Measurements from ENCODE around the gene NALF2. TPM values are rescaled to one million over a fixed set of nuclear protein-coding genes. Genes with fewer than 3 reads are reported as not detected.

Gene NALF2
- total RNA-seq, 1 donor from 2014 or later: 1.2 TPM

- Mint-ChIP-seq H3K4me3 (no peak overlapping the region), H3K27ac (no peak overlapping the region), H3K27me3 (ENCODE audit: insufficient read depth) (peaks cover 13% of the 10 kb centered on the region), H3K36me3 (ENCODE audit: low read depth) (no peaks in the 10 kb centered on the region), H3K9me3 (no peaks in the 10 kb centered on the region), H3K4me1 (ENCODE audit: low read depth) (no peaks in the 10 kb centered on the region)
- DNase-seq (ENCODE audit: low spot score): no peak
- intact Hi-C loops (cut with micrococcal nuclease): no loop called here
Measured at GRCh38 chrX:69506617-69507499, 2.7 kb downstream of the NALF2 start.

GRCh38 chrX:69507500-69507789 is 3.3 kb downstream of the NALF2 start:
- Mint-ChIP-seq H3K4me1 (ENCODE audit: low read depth) (no peaks in the 10 kb centered on the region), H3K27ac (no peak overlapping the region), H3K9me3 (no peaks in the 10 kb centered on the region), H3K36me3 (ENCODE audit: low read depth) (no peaks in the 10 kb centered on the region), H3K27me3 (ENCODE audit: insufficient read depth) (peaks cover 13% of the 10 kb centered on the region), H3K4me3 (no peak overlapping the region)
- DNase-seq (ENCODE audit: low spot score): no peak
- intact Hi-C loops (cut with micrococcal nuclease): no loop called here

GRCh38 chrX:69508610-69509009 is 4.5 kb downstream of the NALF2 start:
- DNase-seq (ENCODE audit: low spot score): no peak
- H3K4me1 Mint-ChIP-seq (ENCODE audit: low read depth): no peaks in the 10 kb centered on the region
- H3K27ac Mint-ChIP-seq: no peak overlapping the region
- H3K27me3 Mint-ChIP-seq (ENCODE audit: insufficient read depth): peaks cover 13% of the 10 kb centered on the region
- H3K4me3 Mint-ChIP-seq: no peak overlapping the region
- intact Hi-C loops (cut with micrococcal nuclease): no loop called here
- no peaks in the 10 kb centered on the region for H3K9me3 Mint-ChIP-seq
- H3K36me3 Mint-ChIP-seq (ENCODE audit: low read depth): no peaks in the 10 kb centered on the region

GRCh38 chrX:69510137-69510715 is 6.1 kb downstream of the NALF2 start:
- H3K27me3 Mint-ChIP-seq (ENCODE audit: insufficient read depth): peaks cover 13% of the 10 kb centered on the region
- no peaks in the 10 kb centered on the region for H3K36me3 Mint-ChIP-seq (ENCODE audit: low read depth)
- no peak overlapping the region for H3K27ac Mint-ChIP-seq
- no peaks in the 10 kb centered on the region for H3K4me1 Mint-ChIP-seq (ENCODE audit: low read depth)
- intact Hi-C loops (cut with micrococcal nuclease): no loop called here
- H3K9me3 Mint-ChIP-seq: no peaks in the 10 kb centered on the region
- no peak for DNase-seq (ENCODE audit: low spot score)
- no peak overlapping the region for H3K4me3 Mint-ChIP-seq

GRCh38 chrX:69510914-69511513 is 6.9 kb downstream of the NALF2 start:
- Mint-ChIP-seq H3K4me3 (no peak overlapping the region), H3K27ac (no peak overlapping the region), H3K9me3 (no peaks in the 10 kb centered on the region), H3K4me1 (ENCODE audit: low read depth) (no peaks in the 10 kb centered on the region), H3K36me3 (ENCODE audit: low read depth) (no peaks in the 10 kb centered on the region), H3K27me3 (ENCODE audit: insufficient read depth) (peaks cover 10% of the 10 kb centered on the region)
- intact Hi-C loops (cut with micrococcal nuclease): no loop called here
- no peak for DNase-seq (ENCODE audit: low spot score)

- Mint-ChIP-seq H3K36me3 (ENCODE audit: low read depth) (no peaks in the 10 kb centered on the region), H3K27me3 (ENCODE audit: insufficient read depth) (peaks cover 5% of the 10 kb centered on the region), H3K9me3 (no peaks in the 10 kb centered on the region), H3K4me1 (ENCODE audit: low read depth) (no peaks in the 10 kb centered on the region), H3K27ac (no peak overlapping the region), H3K4me3 (no peak overlapping the region)
- no peak for DNase-seq (ENCODE audit: low spot score)
- intact Hi-C loops (cut with micrococcal nuclease): no loop called here
Measured at GRCh38 chrX:69522052-69522451, 17.9 kb downstream of the NALF2 start.

- Mint-ChIP-seq H3K27me3 (ENCODE audit: insufficient read depth) (peaks cover 5% of the 10 kb centered on the region), H3K27ac (no peak overlapping the region), H3K36me3 (ENCODE audit: low read depth) (no peaks in the 10 kb centered on the region), H3K4me3 (no peak overlapping the region), H3K9me3 (no peaks in the 10 kb centered on the region), H3K4me1 (ENCODE audit: low read depth) (no peaks in the 10 kb centered on the region)
- intact Hi-C loops (cut with micrococcal nuclease): no loop called here
- no peak for DNase-seq (ENCODE audit: low spot score)
Measured at GRCh38 chrX:69523314-69523713, 19.2 kb downstream of the NALF2 start.

- intact Hi-C loops (cut with micrococcal nuclease): no loop called here
- peaks cover 3% of the 10 kb centered on the region for H3K27me3 Mint-ChIP-seq (ENCODE audit: insufficient read depth)
- H3K36me3 Mint-ChIP-seq (ENCODE audit: low read depth): no peaks in the 10 kb centered on the region
- no peak overlapping the region for H3K27ac Mint-ChIP-seq
- H3K4me1 Mint-ChIP-seq (ENCODE audit: low read depth): no peaks in the 10 kb centered on the region
- H3K4me3 Mint-ChIP-seq: no peak overlapping the region
- no peaks in the 10 kb centered on the region for H3K9me3 Mint-ChIP-seq
- no peak for DNase-seq (ENCODE audit: low spot score)
Measured at GRCh38 chrX:69524781-69525363, 20.7 kb downstream of the NALF2 start.

- Mint-ChIP-seq H3K4me1 (ENCODE audit: low read depth) (no peaks in the 10 kb centered on the region), H3K36me3 (ENCODE audit: low read depth) (no peaks in the 10 kb centered on the region), H3K27me3 (ENCODE audit: insufficient read depth) (no peaks in the 10 kb centered on the region), H3K27ac (no peak overlapping the region), H3K9me3 (no peaks in the 10 kb centered on the region), H3K4me3 (no peak overlapping the region)
- DNase-seq (ENCODE audit: low spot score): no peak
- intact Hi-C loops (cut with micrococcal nuclease): no loop called here
Measured at GRCh38 chrX:69530306-69530705, 26.2 kb downstream of the NALF2 start.

GRCh38 chrX:69531031-69531755 is 27.1 kb downstream of the NALF2 start:
- H3K27me3 Mint-ChIP-seq (ENCODE audit: insufficient read depth): no peaks in the 10 kb centered on the region
- intact Hi-C loops (cut with micrococcal nuclease): no loop called here
- H3K27ac Mint-ChIP-seq: no peak overlapping the region
- H3K4me3 Mint-ChIP-seq: no peak overlapping the region
- DNase-seq (ENCODE audit: low spot score): no peak
- H3K36me3 Mint-ChIP-seq (ENCODE audit: low read depth): no peaks in the 10 kb centered on the region
- no peaks in the 10 kb centered on the region for H3K4me1 Mint-ChIP-seq (ENCODE audit: low read depth)
- H3K9me3 Mint-ChIP-seq: no peaks in the 10 kb centered on the region

GRCh38 chrX:69535661-69536060 is 31.5 kb downstream of the NALF2 start:
- Mint-ChIP-seq H3K27me3 (ENCODE audit: insufficient read depth) (peaks cover 2% of the 10 kb centered on the region), H3K9me3 (no peaks in the 10 kb centered on the region), H3K36me3 (ENCODE audit: low read depth) (no peaks in the 10 kb centered on the region), H3K27ac (no peak overlapping the region), H3K4me3 (no peak overlapping the region), H3K4me1 (ENCODE audit: low read depth) (peaks cover 17% of the 10 kb centered on the region)
- no peak for DNase-seq (ENCODE audit: low spot score)
- intact Hi-C loops (cut with micrococcal nuclease): loop anchor here (5.0 kb wide), 1 partner anchor 562 kb away; no protein-coding TSS in a partner anchor

- intact Hi-C loops (cut with micrococcal nuclease): loop anchor here (1.0 to 5.0 kb wide), 5 partner anchors 34 to 595 kb away; partner anchors contain the start of genes IGBP1 and NALF2
- H3K27ac Mint-ChIP-seq: no peak overlapping the region
- peak; percentile 62 for DNase-seq (ENCODE audit: low spot score)
- no peaks in the 10 kb centered on the region for H3K36me3 Mint-ChIP-seq (ENCODE audit: low read depth)
- peaks cover 17% of the 10 kb centered on the region for H3K4me1 Mint-ChIP-seq (ENCODE audit: low read depth)
- peaks cover 2% of the 10 kb centered on the region for H3K27me3 Mint-ChIP-seq (ENCODE audit: insufficient read depth)
- no peaks in the 10 kb centered on the region for H3K9me3 Mint-ChIP-seq
- H3K4me3 Mint-ChIP-seq: peak overlapping the region; percentile 22
Measured at GRCh38 chrX:69538321-69538876, 34.3 kb downstream of the NALF2 start.
